Measurements from ENCODE around the gene SEMA3D. TPM values are rescaled to one million over a fixed set of nuclear protein-coding genes. Genes with fewer than 3 reads are reported as not detected.

Gene SEMA3D
- total and polyA plus RNA-seq, 2 experiments from 2014 or later: 1.5 to 7.2 TPM

- TF ChIP-seq ZNF462 (CRISPR knock-in tag; IDR thresholded peaks at IDR 0.05) (no peak), EZH2phosphoT487 (IDR thresholded peaks at IDR 0.05; ENCODE audit: unreplicated experiment) (no peak), ETS1 (IDR thresholded peaks at IDR 0.05) (no peak), ZNF331 (CRISPR knock-in tag; IDR thresholded peaks at IDR 0.05; ENCODE audit: low read depth) (no peak), NANOG (IDR thresholded peaks at IDR 0.05; ENCODE audit: borderline replicate concordance) (no peak), CREB1 (CRISPR knock-in tag; IDR thresholded peaks at IDR 0.05; ENCODE audit: low read depth) (no peak), ZNF114 (CRISPR knock-in tag; IDR thresholded peaks at IDR 0.05) (no peak), JUNB (IDR thresholded peaks at IDR 0.05; ENCODE audit: unreplicated experiment) (no peak), EZH2 (IDR thresholded peaks at IDR 0.05; ENCODE audit: low read depth, unreplicated experiment) (no peak), CTCF (conservative IDR thresholded peaks at IDR 0.05; ENCODE audit: low read depth in 2 of 2) (no peak), STAT1 (IDR thresholded peaks at IDR 0.05; ENCODE audit: unreplicated experiment) (no peak), REST (IDR thresholded peaks at IDR 0.05; ENCODE audit: unreplicated experiment) (no peak), POLR2AphosphoS5 (IDR thresholded peaks at IDR 0.05; ENCODE audit: low read depth) (no peak)
- Mint-ChIP-seq H3K36me3 (ENCODE audit: low read depth) (no peaks in the 10 kb centered on the region; the same call in 2 of the 3 replicates), H3K27ac (peak overlapping the region; percentile 9), H3K27me3 (ENCODE audit: insufficient read depth, low read depth, poor library complexity) (peaks cover 11% of the 10 kb centered on the region), H3K4me1 (peaks cover 9% of the 10 kb centered on the region), H3K9me3 (no peaks in the 10 kb centered on the region), H3K4me3 (no peak overlapping the region)
- Histone ChIP-seq H3K36me3 (ENCODE audit: insufficient read depth) (no peaks in the 10 kb centered on the region), H3F3A (replicated peaks; ENCODE audit: low read depth) (no peaks in the 10 kb centered on the region), H3K4me2 (no peak overlapping the region), H3K27ac (ENCODE audit: low read depth) (no peak overlapping the region), H3K4me3 (no peak overlapping the region), H3K79me2 (replicated peaks; ENCODE audit: insufficient read depth) (no peaks in the 10 kb centered on the region), H4K20me1 (replicated peaks; ENCODE audit: insufficient read depth) (no peaks in the 10 kb centered on the region), H3K27me3 (ENCODE audit: insufficient read depth) (no peaks in the 10 kb centered on the region), H3K9me2 (ENCODE audit: insufficient read depth) (peaks cover 9% of the 10 kb centered on the region), H2AFZ (peak overlapping the region; percentile 87; the same call in 1 of the 2 replicates), H3K4me1 (ENCODE audit: insufficient read depth) (no peaks in the 10 kb centered on the region)
- ATAC-seq: no peak
- no peak for DNase-seq (ENCODE audit: low spot score)
Measured at GRCh38 chr7:84981055-84981976, 205.5 kb downstream of the SEMA3D start.

Data from GM23338 (cell line).